ENCODE data around the gene ZEB2. TPM values are rescaled to one million over a fixed set of nuclear protein-coding genes. Genes with fewer than 3 reads are reported as not detected.

The ZEB2 gene
- total RNA-seq, 1 experiment from 2014 or later = 1.1 TPM

- no peaks in the 10 kb centered on the region for H3K4me1 ChIP-seq (ENCODE audit: control insufficient read depth, insufficient read depth, low read length)
- ATAC-seq (no peak), DNase-seq (ENCODE audit: low read depth, low spot score) (no peak)
- in situ Hi-C loops (cut with HindIII; ENCODE audit: low pct_unique_long_range_greater_than_20kb, low sequenced_read_pairs) = no loop called here
- no TSS peak for BruUV-seq (replicated peaks)
- no peaks in the 10 kb centered on the region for H3K36me3 ChIP-seq (ENCODE audit: control insufficient read depth, insufficient read depth, low read length)
- H3K27ac ChIP-seq (ENCODE audit: low read length) = no peak overlapping the region
- POLR2A ChIA-PET = no interaction called here
- H3K9me3 ChIP-seq (ENCODE audit: control insufficient read depth, insufficient read depth, low read depth, low read length) = no peaks in the 10 kb centered on the region
- no peaks in the 10 kb centered on the region for H3K27me3 ChIP-seq (ENCODE audit: control insufficient read depth, insufficient read depth, low read length)
- TF ChIP-seq SIN3A (IDR thresholded peaks at IDR 0.05; ENCODE audit: borderline replicate concordance, insufficient read depth, low read depth, low read length) (no peak), CTCF (IDR thresholded peaks at IDR 0.05) (no peak), REST (IDR thresholded peaks at IDR 0.05; ENCODE audit: insufficient read depth in 1 of 2, low read depth in 2 of 2, low read length in 1 of 2) (no peak), POLR2AphosphoS5 (IDR thresholded peaks at IDR 0.05; ENCODE audit: low read depth, low read length) (no peak), TCF7L2 (IDR thresholded peaks at IDR 0.05; ENCODE audit: low read depth, low read length) (no peak)
- intact Hi-C loops (cut with micrococcal nuclease; ENCODE audit: unreplicated experiment) = no loop called here
- no peak overlapping the region for H3K4me3 ChIP-seq (ENCODE audit: low read depth in 2 of 2, low read length in 2 of 2)
- CTCF ChIA-PET = no interaction called here
Observed at GRCh38 chr2:144539289-144539782, 19.4 kb upstream of the ZEB2 start.

- H3K27me3 ChIP-seq (ENCODE audit: control insufficient read depth, insufficient read depth, low read length) = peaks cover 10% of the 10 kb centered on the region; the same call in 1 of the 2 replicates
- CTCF ChIA-PET = no interaction called here
- POLR2A ChIA-PET = no interaction called here
- ATAC-seq (no peak), DNase-seq (ENCODE audit: low read depth, low spot score) (no peak)
- in situ Hi-C loops (cut with HindIII; ENCODE audit: low pct_unique_long_range_greater_than_20kb, low sequenced_read_pairs) (no loop called here), intact Hi-C loops (cut with micrococcal nuclease; ENCODE audit: unreplicated experiment) (no loop called here)
- no peaks in the 10 kb centered on the region for H3K4me1 ChIP-seq (ENCODE audit: control insufficient read depth, insufficient read depth, low read length)
- TF ChIP-seq SIN3A (IDR thresholded peaks at IDR 0.05; ENCODE audit: borderline replicate concordance, insufficient read depth, low read depth, low read length) (no peak), POLR2AphosphoS5 (IDR thresholded peaks at IDR 0.05; ENCODE audit: low read depth, low read length) (no peak), CTCF (IDR thresholded peaks at IDR 0.05) (no peak)
- BruUV-seq (replicated peaks) = no TSS peak
- H3K27ac ChIP-seq (ENCODE audit: low read length) = no peak overlapping the region
- no peaks in the 10 kb centered on the region for H3K9me3 ChIP-seq (ENCODE audit: control insufficient read depth, insufficient read depth, low read depth, low read length)
- H3K36me3 ChIP-seq (ENCODE audit: control insufficient read depth, insufficient read depth, low read length) = no peaks in the 10 kb centered on the region
- no peak overlapping the region for H3K4me3 ChIP-seq (ENCODE audit: low read depth in 2 of 2, low read length in 2 of 2)
Observed at GRCh38 chr2:144535300-144535699, 15.4 kb upstream of the ZEB2 start.

Data from Panc1 (cell line).